ENCODE results near the gene CD22.

Gene CD22

GRCh38 chr19:35392742-35393715 is 64.0 kb downstream of the CD22 start:
- DNase-seq: peak in 1 of 42 donors; percentile 27
- intact Hi-C loops (cut with DNase I): no loop called here

- peak in 32 of 42 donors; percentile 4 to 52 (median 21) for DNase-seq
- intact Hi-C loops (cut with DNase I): no loop called here
Measured at GRCh38 chr19:35395382-35396199, 66.6 kb downstream of the CD22 start.

- intact Hi-C loops (cut with DNase I): no loop called here
- DNase-seq: no peak
Measured at GRCh38 chr19:35396240-35396885, 67.4 kb downstream of the CD22 start.
